Measurements from ENCODE around the gene PRDM1. TPM values are rescaled to one million over a fixed set of nuclear protein-coding genes. Genes with fewer than 3 reads are reported as not detected.

Gene PRDM1
- total RNA-seq, 2 experiments from 2014 or later = 112 to 115 TPM

GRCh38 chr6:106102967-106103727, 17.0 kb downstream of the PRDM1 start:
- H3K27me3 Mint-ChIP-seq = no peaks in the 10 kb centered on the region
- no peaks in the 10 kb centered on the region for H3K9me3 Mint-ChIP-seq
- H3K4me1 Mint-ChIP-seq = peaks cover 71% of the 10 kb centered on the region
- H3K4me3 Mint-ChIP-seq = peak overlapping the region; percentile 87
- H3K36me3 Mint-ChIP-seq (ENCODE audit: low read depth) = peaks cover 99% of the 10 kb centered on the region
- POLR2A ChIA-PET = interaction anchor here (0.6 to 11.8 kb wide), 17 partner anchors 9 to 419 kb away, joined by 3 to 241 read pairs (median 25); partner anchors contain the start of gene PRDM1
- CTCF ChIA-PET = interaction anchor here (0.8 to 3.1 kb wide), 10 partner anchors 14 to 672 kb away, joined by 3 to 13 read pairs (median 3); no protein-coding TSS in a partner anchor
- no peak for DNase-seq
- H3K27ac Mint-ChIP-seq = peak overlapping the region; percentile 97

DNA sequence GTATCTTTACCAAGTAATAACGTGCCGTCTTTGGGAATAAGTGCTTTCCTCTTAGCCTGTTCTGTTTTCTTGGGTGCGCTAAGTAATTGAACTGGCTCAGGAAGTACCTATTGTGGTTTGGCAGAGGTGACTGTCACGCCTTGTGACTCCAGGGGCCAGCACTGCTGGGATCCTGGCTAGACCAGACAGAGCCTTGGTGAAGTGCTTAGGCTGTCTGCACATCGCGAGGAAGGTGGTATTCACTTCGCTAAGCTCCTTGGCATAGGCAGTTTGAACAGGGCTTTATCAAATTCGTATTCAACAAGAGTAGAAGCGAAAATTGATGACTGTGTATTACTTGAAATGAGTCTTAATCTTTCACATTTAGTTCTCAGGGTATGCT, 17.6 kb downstream of the PRDM1 start:
- Mint-ChIP-seq H3K4me3 (peak overlapping the region; percentile 87), H3K27me3 (no peaks in the 10 kb centered on the region), H3K4me1 (peaks cover 76% of the 10 kb centered on the region), H3K9me3 (no peaks in the 10 kb centered on the region), H3K27ac (peak overlapping the region; percentile 97), H3K36me3 (ENCODE audit: low read depth) (peaks cover 99% of the 10 kb centered on the region)
- POLR2A ChIA-PET = interaction anchor here (0.6 to 11.8 kb wide), 16 partner anchors 10 to 120 kb away, joined by 3 to 241 read pairs (median 30); partner anchors contain the start of gene PRDM1
- CTCF ChIA-PET = interaction anchor here (1.0 to 3.1 kb wide), 6 partner anchors 13 to 120 kb away, joined by 3 to 13 read pairs (median 4); no protein-coding TSS in a partner anchor
- DNase-seq = peak; percentile 63

- CTCF ChIA-PET = interaction anchor here (0.7 to 3.1 kb wide), 6 partner anchors 13 to 119 kb away, joined by 3 to 13 read pairs (median 3); no protein-coding TSS in a partner anchor
- Mint-ChIP-seq H3K36me3 (ENCODE audit: low read depth) (peaks cover 98% of the 10 kb centered on the region), H3K27ac (peak overlapping the region; percentile 97), H3K4me1 (peaks cover 80% of the 10 kb centered on the region), H3K27me3 (no peaks in the 10 kb centered on the region), H3K9me3 (no peaks in the 10 kb centered on the region), H3K4me3 (peak overlapping the region; percentile 87)
- POLR2A ChIA-PET = interaction anchor here (1.1 to 11.8 kb wide), 16 partner anchors 10 to 121 kb away, joined by 3 to 241 read pairs (median 30); partner anchors contain the start of gene PRDM1
- DNase-seq = no peak
Observed at GRCh38 chr6:106104476-106104875, 18.3 kb downstream of the PRDM1 start.

DNA sequence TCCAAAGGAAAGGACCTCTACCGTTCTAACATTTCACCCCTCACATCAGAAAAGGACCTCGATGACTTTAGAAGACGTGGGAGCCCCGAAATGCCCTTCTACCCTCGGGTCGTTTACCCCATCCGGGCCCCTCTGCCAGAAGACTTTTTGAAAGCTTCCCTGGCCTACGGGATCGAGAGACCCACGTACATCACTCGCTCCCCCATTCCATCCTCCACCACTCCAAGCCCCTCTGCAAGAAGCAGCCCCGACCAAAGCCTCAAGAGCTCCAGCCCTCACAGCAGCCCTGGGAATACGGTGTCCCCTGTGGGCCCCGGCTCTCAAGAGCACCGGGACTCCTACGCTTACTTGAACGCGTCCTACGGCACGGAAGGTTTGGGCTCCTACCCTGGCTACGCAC, 18.8 kb downstream of the PRDM1 start:
- H3K27me3 Mint-ChIP-seq = no peaks in the 10 kb centered on the region
- POLR2A ChIA-PET = interaction anchor here (0.7 to 11.7 kb wide), 13 partner anchors 10 to 121 kb away, joined by 3 to 241 read pairs (median 23); partner anchors contain the start of gene PRDM1
- CTCF ChIA-PET = interaction anchor here (1.4 to 3.1 kb wide), 2 partner anchors 117 to 118 kb away, joined by 3 to 13 read pairs; no protein-coding TSS in a partner anchor
- H3K4me3 Mint-ChIP-seq = peak overlapping the region; percentile 29
- H3K36me3 Mint-ChIP-seq (ENCODE audit: low read depth) = peaks cover 98% of the 10 kb centered on the region
- H3K27ac Mint-ChIP-seq = peak overlapping the region; percentile 97
- DNase-seq = no peak
- H3K9me3 Mint-ChIP-seq = no peaks in the 10 kb centered on the region
- H3K4me1 Mint-ChIP-seq = peaks cover 84% of the 10 kb centered on the region

DNA sequence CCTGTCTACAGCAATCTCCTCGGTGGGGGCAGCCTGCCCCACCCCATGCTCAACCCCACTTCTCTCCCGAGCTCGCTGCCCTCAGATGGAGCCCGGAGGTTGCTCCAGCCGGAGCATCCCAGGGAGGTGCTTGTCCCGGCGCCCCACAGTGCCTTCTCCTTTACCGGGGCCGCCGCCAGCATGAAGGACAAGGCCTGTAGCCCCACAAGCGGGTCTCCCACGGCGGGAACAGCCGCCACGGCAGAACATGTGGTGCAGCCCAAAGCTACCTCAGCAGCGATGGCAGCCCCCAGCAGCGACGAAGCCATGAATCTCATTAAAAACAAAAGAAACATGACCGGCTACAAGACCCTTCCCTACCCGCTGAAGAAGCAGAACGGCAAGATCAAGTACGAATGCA, 19.4 kb downstream of the PRDM1 start:
- Mint-ChIP-seq H3K4me3 (peak overlapping the region; percentile 29), H3K9me3 (no peaks in the 10 kb centered on the region), H3K4me1 (peaks cover 87% of the 10 kb centered on the region), H3K36me3 (ENCODE audit: low read depth) (peaks cover 95% of the 10 kb centered on the region), H3K27me3 (no peaks in the 10 kb centered on the region), H3K27ac (no peak overlapping the region)
- no peak for DNase-seq
- POLR2A ChIA-PET = interaction anchor here (0.7 to 11.7 kb wide), 11 partner anchors 9 to 118 kb away, joined by 3 to 241 read pairs (median 11); partner anchors contain the start of gene PRDM1
- CTCF ChIA-PET = interaction anchor here (1.4 to 3.1 kb wide), 2 partner anchors 117 to 118 kb away, joined by 3 to 13 read pairs; no protein-coding TSS in a partner anchor

DNA sequence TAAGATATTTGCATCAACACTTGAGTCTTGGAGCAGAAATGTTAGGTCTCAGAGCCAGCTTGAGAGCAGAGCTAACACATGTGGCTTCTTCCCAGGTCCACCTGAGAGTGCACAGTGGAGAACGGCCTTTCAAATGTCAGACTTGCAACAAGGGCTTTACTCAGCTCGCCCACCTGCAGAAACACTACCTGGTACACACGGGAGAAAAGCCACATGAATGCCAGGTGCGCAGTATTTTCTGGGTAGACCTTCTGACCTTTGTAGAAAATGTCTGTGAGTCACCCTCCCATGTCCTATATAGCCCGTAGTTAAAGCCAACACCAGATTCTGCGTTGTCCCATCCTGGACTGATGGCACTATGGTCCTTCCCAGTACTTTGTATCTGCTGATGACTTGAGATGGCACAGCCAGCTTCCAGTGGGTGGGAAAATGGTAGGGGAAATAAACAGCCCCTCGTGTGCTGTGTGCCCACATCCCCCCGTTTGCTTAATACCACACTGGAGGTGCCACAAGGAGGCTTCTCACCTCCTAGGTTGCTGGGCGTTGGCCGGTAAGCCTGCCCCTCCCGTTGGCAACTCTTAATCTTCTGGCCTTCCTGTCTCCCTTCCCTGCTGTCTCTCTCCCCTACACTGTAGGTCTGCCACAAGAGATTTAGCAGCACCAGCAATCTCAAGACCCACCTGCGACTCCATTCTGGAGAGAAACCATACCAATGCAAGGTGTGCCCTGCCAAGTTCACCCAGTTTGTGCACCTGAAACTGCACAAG, 20.3 kb downstream of the PRDM1 start:
- CTCF ChIA-PET = interaction anchor here (3.1 kb wide), 1 partner anchor 117 kb away, joined by 13 read pairs; no protein-coding TSS in a partner anchor

GRCh38 chr6:106107043-106107613, 21.0 kb downstream of the PRDM1 start:
- peak overlapping the region; percentile 27 for H3K4me3 Mint-ChIP-seq
- no peak for DNase-seq
- H3K27me3 Mint-ChIP-seq = no peaks in the 10 kb centered on the region
- H3K27ac Mint-ChIP-seq = peak overlapping the region; percentile 29
- peaks cover 86% of the 10 kb centered on the region for H3K36me3 Mint-ChIP-seq (ENCODE audit: low read depth)
- H3K9me3 Mint-ChIP-seq = no peaks in the 10 kb centered on the region
- POLR2A ChIA-PET = interaction anchor here (1.0 to 11.7 kb wide), 3 partner anchors 8 to 57 kb away, joined by 3 to 241 read pairs (median 11); no protein-coding TSS in a partner anchor
- peaks cover 88% of the 10 kb centered on the region for H3K4me1 Mint-ChIP-seq
- CTCF ChIA-PET = no interaction called here

More for the DNA sequence above, 20.3 kb downstream of the PRDM1 start:
- peaks cover 93% of the 10 kb centered on the region for H3K36me3 Mint-ChIP-seq (ENCODE audit: low read depth)
- POLR2A ChIA-PET = interaction anchor here (1.1 to 11.7 kb wide), 9 partner anchors 8 to 117 kb away, joined by 4 to 241 read pairs (median 25); no protein-coding TSS in a partner anchor
- peak overlapping the region; percentile 27 for H3K4me3 Mint-ChIP-seq
- H3K9me3 Mint-ChIP-seq = no peaks in the 10 kb centered on the region
- peak overlapping the region; percentile 52 for H3K27ac Mint-ChIP-seq
- H3K4me1 Mint-ChIP-seq = peaks cover 87% of the 10 kb centered on the region
- no peak for DNase-seq
- no peaks in the 10 kb centered on the region for H3K27me3 Mint-ChIP-seq

DNA sequence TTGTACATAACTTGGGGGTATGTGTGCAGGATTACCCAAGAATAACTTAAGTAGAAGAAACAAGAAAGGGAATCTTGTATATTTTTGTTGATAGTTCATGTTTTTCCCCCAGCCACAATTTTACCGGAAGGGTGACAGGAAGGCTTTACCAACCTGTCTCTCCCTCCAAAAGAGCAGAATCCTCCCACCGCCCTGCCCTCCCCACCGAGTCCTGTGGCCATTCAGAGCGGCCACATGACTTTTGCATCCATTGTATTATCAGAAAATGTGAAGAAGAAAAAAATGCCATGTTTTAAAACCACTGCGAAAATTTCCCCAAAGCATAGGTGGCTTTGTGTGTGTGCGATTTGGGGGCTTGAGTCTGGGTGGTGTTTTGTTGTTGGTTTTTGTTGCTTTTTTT, 22.0 kb downstream of the PRDM1 start:
- peaks cover 76% of the 10 kb centered on the region for H3K36me3 Mint-ChIP-seq (ENCODE audit: low read depth)
- ChIA-PET CTCF (no interaction called here), POLR2A (no interaction called here)

GRCh38 chr6:106109029-106109428, 22.9 kb downstream of the PRDM1 start:
- H3K4me1 Mint-ChIP-seq = peaks cover 88% of the 10 kb centered on the region
- no peak overlapping the region for H3K27ac Mint-ChIP-seq
- H3K4me3 Mint-ChIP-seq = no peak overlapping the region
- ChIA-PET POLR2A (interaction anchor here (1.0 to 1.1 kb wide), 2 partner anchors 20 to 32 kb away, joined by 3 read pairs; no protein-coding TSS in a partner anchor), CTCF (no interaction called here)
- H3K27me3 Mint-ChIP-seq = no peaks in the 10 kb centered on the region
- H3K36me3 Mint-ChIP-seq (ENCODE audit: low read depth) = peaks cover 67% of the 10 kb centered on the region
- DNase-seq = no peak
- H3K9me3 Mint-ChIP-seq = no peaks in the 10 kb centered on the region

More for the DNA sequence above, 22.0 kb downstream of the PRDM1 start:
- H3K9me3 Mint-ChIP-seq = no peaks in the 10 kb centered on the region
- H3K27me3 Mint-ChIP-seq = no peaks in the 10 kb centered on the region
- no peak overlapping the region for H3K27ac Mint-ChIP-seq
- H3K4me1 Mint-ChIP-seq = peaks cover 88% of the 10 kb centered on the region
- no peak overlapping the region for H3K4me3 Mint-ChIP-seq
- no peak for DNase-seq

GRCh38 chr6:106110164-106110826, 24.2 kb downstream of the PRDM1 start:
- peaks cover 90% of the 10 kb centered on the region for H3K4me1 Mint-ChIP-seq
- peaks cover 55% of the 10 kb centered on the region for H3K36me3 Mint-ChIP-seq (ENCODE audit: low read depth)
- DNase-seq = no peak
- no peaks in the 10 kb centered on the region for H3K9me3 Mint-ChIP-seq
- H3K4me3 Mint-ChIP-seq = no peak overlapping the region
- POLR2A ChIA-PET = interaction anchor here (1.1 to 9.8 kb wide), 2 partner anchors 8 to 31 kb away, joined by 3 to 241 read pairs; no protein-coding TSS in a partner anchor
- no peak overlapping the region for H3K27ac Mint-ChIP-seq
- CTCF ChIA-PET = interaction anchor here (0.6 to 2.2 kb wide), 3 partner anchors 14 to 145 kb away, joined by 3 to 7 read pairs (median 4); no protein-coding TSS in a partner anchor
- H3K27me3 Mint-ChIP-seq = no peaks in the 10 kb centered on the region

GRCh38 chr6:106112433-106112832, 26.3 kb downstream of the PRDM1 start:
- Mint-ChIP-seq H3K27me3 (no peaks in the 10 kb centered on the region), H3K27ac (peak overlapping the region; percentile 41), H3K4me3 (peak overlapping the region; percentile 6), H3K9me3 (no peaks in the 10 kb centered on the region), H3K4me1 (peaks cover 90% of the 10 kb centered on the region), H3K36me3 (ENCODE audit: low read depth) (peaks cover 33% of the 10 kb centered on the region)
- ChIA-PET CTCF (interaction anchor here (0.8 to 2.2 kb wide), 3 partner anchors 19 to 29 kb away, joined by 3 to 7 read pairs (median 4); no protein-coding TSS in a partner anchor), POLR2A (interaction anchor here (1.0 to 9.8 kb wide), 14 partner anchors 10 to 130 kb away, joined by 3 to 241 read pairs (median 6); partner anchors contain the start of gene PRDM1)
- DNase-seq = no peak
